ENCODE results near the gene EPHB1.
"Not testable (repeated sequence)": the region's sequence is repeated elsewhere in the genome, so short reads cannot be mapped to it uniquely, and the experiment has no call there.

EPHB1 gene

DNA sequence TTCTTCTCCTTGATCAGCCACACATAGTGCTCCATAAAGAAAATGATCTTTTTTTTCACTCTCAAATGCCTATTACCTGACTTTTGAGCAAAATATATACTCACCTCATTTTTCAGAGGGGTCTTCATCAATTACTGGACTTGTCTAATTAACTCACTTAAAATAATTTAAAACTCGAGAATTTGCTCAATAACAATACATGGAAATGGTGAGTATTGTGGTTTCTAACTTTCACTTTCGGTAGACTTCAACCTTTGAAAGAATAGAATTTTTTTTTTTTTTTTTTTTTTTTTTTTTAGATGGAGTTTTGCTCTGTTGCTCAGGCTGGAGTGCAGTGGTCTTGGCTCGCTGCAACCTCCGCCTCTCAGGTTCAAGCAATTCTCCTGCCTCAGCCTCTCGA lies 17.7 kb upstream of the EPHB1 start:
- no peak for DNase-seq (ENCODE audit: low spot score)

DNA sequence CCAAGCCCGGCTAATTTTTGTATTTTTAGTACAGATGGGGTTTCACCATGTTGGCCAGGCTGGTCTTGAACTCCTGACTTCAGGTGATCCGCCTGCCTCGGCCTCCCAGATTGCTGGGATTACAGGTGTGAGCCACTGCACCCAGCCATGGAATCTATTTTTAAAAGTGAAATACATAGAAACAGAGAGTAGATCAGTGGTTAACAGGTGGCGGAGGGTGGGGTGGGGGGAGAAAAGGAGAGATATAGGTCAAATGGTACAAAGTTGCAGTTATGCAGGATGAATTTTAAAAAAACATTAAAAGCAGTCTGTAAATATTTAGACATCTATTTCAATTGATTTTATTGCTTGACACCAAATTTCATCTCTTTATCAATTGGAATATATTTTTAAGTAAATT lies 6.8 kb upstream of the EPHB1 start:
- DNase-seq (ENCODE audit: low spot score) = not testable (repeated sequence)

DNA sequence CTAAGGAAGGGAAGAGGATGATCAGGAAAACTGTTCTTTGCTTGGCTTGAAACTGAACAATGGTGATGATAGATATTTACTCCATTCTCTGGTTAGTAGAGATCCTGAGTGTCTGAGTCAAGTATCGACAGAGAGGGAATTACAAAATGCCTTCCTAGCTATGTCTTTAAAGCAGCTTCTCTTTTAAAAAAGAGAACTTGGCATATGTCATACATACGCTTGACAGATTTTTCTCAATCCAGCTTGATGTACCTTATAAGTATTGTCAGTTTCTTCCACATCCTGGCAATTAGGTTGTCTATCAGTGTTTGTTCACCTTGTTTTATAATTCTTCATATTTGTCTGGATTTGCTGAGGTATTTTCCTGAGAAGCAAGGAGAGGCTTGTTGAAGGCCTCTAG lies 5.0 kb upstream of the EPHB1 start:
- DNase-seq (ENCODE audit: low spot score) = no peak

DNA sequence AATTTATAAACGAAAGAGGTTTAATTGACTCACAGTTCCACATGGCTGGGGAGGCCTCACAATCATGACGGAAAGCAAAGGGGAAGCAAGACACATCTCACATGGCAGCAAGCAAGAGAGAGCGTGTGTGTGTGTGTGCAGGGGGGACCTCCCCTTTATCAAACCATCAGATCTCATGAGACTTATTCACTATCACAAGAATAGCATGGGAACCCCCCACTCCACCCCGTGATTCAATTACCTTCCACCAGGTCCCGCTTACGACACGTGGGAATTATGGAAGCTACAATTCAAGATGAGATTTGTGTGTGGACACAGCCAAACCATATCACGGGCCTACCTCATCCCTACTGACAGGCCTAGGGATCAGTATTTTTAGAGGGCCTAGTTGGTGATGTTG lies 3.1 kb upstream of the EPHB1 start:
- no peak for DNase-seq (ENCODE audit: low spot score)

DNA sequence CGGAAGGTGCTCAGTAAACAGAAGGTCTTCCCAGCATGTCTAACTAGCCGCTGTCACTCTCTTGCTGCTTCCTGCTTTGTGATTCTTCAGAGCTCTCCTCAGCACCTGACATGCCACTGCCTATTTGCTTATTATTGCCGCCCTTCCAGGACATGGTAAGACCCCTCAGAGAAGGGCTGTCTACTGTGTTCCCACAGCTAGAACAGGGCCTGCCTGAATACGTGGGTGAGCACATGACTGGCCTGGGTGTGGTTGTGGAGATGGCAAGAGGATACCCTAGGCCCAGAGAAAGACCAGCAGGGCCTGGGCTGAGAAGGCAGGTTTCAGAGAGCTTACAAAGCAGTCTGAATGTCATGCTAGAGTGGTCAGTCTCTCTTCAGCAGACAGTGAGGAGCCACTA lies 2.4 kb upstream of the EPHB1 start:
- DNase-seq (ENCODE audit: low spot score) = no peak

DNA sequence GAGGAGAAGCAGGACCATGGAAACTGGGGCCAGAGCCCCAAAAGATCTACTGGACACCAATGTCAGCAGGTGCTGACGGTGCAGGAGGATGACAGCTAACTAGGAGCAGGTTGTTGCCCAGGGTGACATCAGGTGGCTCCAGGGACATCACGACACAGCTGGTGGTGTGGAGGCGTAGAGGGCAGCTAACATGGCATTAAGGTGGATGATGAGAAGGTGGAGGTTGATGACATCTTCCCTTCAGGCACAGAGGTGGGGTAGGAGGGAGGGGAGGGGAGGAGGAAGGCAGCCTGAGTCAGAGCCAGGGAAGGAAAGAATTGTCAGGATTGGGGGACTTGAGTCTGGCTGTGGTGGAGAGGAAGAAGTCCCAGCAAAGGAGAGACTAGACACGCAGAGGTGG lies 1.5 kb upstream of the EPHB1 start:
- DNase-seq (ENCODE audit: low spot score) = no peak

DNA sequence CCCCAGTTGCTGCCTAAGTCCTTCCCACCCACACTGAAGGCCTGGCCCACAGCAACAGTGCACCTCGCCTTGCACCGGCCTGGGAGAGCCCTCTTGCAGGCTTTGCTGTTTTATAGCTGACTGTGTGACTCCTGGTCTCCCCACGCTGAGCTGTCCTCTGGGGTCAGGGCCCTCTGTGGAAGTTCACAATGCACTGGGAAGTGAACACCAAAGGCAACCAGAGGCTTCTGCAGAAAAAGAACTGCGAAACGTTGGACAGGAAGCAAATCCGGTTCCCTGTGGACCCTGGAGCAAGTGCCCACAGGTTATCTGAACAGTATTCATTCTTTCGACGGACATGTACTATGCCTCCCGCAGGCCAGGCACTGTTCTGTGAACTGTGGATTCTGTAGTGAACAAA lies 737 bp upstream of the EPHB1 start:
- DNase-seq (ENCODE audit: low spot score) = no peak

GRCh38 chr3:134795746-134796280 lies 753 bp downstream of the EPHB1 start:
- DNase-seq (ENCODE audit: low spot score) = no peak

- no peak for DNase-seq (ENCODE audit: low spot score)
Observed at GRCh38 chr3:134796281-134797056, 1.4 kb downstream of the EPHB1 start.

GRCh38 chr3:134797057-134797740 lies 2.1 kb downstream of the EPHB1 start:
- no peak for DNase-seq (ENCODE audit: low spot score)

- no peak for DNase-seq (ENCODE audit: low spot score)
Observed at GRCh38 chr3:134797741-134798451, 2.8 kb downstream of the EPHB1 start.

DNA sequence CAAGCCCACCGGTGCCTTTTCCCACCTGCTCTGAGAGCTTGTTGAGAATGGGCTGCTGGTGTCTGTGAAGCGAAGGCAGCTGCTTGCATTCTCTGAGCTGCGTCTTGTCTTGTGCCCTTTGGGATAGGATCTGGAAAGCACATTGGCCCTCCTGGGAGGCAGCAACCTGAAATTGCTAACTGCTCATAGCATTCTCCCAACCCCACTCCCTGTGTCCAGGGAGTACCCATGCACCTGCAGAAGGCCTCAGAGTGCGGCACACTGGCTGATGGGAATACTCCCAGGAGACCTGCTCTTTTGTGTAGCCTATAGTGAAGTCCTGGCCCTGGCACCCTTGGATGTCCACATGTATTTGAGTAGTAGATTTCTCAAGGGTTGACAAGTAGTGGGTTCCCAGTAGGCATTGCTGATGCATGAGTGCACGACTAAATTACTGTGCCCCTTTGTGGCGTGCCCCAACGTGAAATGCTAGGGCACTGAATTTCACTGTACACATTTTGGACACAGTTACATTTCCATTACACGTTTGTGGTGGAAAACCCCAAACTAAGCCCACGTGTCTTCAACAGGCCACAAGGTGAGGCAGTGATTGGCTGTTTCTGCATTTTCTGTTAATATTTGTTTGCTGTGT lies 3.7 kb downstream of the EPHB1 start:
- DNase-seq (ENCODE audit: low spot score) = no peak

GRCh38 chr3:134799393-134799792 lies 4.3 kb downstream of the EPHB1 start:
- DNase-seq (ENCODE audit: low spot score) = no peak

DNA sequence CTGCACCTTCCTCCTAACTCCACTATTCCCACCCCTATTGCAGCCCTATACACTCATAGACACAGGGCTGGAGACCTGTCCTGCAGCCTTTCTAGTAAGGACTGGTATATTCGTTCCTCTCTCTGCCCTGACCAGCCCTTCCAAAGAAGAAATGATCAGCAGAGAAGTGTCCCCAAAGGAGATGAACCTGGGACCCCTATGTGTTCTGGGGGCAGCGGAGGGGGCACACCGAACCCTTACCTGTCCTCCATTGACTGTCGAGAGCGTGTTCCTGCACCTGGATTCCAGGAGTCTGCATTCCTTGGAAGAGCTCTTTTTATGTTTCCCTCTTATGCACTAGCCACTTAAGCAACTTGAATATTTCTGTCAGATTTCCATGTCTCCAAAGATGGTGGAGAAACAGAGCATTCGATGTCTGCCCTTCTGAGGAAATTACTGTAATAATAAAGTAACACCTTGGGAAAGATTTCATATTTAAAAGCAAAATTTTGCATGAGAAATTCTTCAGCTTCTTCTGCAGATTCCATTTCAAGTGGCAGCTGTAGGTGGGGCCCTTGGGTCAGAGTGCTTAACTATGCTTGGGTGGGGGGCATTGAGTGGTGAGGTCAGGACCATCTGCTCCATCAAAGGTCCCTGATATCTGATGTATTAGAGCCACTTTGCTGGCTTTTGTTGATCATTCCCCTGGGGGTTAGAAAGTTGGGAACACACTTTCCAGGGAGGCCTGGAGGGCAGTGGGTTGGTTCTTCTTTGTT lies 6.3 kb downstream of the EPHB1 start:
- DNase-seq (ENCODE audit: low spot score) = no peak

DNA sequence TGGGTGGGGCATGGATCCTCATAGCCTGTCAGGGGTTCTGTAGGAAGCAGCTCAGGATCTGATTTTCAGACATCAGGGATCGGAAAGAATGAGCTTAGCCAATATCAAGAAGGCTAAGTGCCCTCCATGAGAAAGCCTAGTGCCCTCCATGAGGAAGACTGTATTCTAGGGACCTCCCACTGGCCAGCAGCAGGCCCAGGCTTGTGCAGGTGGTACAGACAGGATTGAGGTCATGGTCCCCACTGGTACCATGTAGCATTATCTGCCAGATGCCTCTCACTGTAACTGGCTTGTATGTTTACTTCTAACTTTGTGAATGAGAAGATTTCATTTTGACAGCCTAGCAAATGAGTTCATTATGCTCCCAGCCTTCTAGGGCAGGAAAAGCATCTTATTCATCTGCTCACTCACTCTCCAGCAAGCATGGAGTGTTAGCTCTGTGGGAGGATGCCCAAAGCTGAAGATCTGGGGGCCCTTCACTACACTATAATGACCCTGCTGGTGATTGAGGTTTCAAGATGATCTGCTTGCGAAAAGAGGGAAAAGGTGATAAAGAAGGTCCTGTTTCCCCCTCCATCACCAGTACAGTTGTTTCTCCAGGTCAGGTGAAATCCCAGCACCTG lies 7.5 kb downstream of the EPHB1 start:
- DNase-seq (ENCODE audit: low spot score) = no peak

DNA sequence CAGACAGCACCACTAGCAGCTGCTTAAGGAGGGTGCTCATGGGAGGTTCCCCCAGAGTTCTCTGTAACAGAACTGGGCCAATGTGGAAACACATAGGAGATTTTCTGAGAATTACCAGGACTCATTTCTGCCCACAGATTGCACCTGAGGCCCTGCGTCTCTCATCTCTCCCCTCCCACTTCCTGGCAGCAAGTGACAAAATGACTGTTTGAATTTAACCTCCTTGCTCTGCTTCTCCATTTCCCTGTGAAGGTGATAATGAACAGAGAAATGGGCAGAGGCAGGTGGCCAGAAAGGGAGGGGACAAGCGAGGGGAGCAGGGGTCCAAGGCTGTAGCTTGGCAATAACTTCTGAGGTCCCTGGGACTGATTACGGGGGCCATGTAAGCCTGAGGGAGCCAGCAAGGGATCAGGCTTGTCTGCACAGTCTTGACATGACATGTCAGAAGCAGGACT lies 8.0 kb downstream of the EPHB1 start:
- no peak for DNase-seq (ENCODE audit: low spot score)

DNA sequence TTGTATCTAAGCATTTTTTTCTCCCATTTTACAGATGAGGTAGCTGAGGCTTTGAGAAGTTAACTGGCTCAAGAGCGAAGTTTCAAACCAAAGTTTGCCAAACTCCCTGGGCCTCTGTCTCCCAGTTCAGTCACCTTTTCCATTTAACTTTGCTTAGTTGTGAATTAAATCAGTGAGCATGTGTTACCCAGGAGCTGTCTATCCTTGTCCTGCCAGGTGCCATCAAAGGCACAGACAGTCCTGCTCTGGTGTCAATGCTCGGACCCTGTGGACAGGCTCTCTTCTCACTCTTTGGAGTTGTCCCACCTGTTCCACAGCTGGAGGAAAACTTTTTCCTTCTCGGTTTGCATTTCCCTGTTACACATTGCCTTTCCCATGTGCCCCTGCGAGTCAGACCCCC lies 8.6 kb downstream of the EPHB1 start:
- DNase-seq (ENCODE audit: low spot score) = no peak

DNA sequence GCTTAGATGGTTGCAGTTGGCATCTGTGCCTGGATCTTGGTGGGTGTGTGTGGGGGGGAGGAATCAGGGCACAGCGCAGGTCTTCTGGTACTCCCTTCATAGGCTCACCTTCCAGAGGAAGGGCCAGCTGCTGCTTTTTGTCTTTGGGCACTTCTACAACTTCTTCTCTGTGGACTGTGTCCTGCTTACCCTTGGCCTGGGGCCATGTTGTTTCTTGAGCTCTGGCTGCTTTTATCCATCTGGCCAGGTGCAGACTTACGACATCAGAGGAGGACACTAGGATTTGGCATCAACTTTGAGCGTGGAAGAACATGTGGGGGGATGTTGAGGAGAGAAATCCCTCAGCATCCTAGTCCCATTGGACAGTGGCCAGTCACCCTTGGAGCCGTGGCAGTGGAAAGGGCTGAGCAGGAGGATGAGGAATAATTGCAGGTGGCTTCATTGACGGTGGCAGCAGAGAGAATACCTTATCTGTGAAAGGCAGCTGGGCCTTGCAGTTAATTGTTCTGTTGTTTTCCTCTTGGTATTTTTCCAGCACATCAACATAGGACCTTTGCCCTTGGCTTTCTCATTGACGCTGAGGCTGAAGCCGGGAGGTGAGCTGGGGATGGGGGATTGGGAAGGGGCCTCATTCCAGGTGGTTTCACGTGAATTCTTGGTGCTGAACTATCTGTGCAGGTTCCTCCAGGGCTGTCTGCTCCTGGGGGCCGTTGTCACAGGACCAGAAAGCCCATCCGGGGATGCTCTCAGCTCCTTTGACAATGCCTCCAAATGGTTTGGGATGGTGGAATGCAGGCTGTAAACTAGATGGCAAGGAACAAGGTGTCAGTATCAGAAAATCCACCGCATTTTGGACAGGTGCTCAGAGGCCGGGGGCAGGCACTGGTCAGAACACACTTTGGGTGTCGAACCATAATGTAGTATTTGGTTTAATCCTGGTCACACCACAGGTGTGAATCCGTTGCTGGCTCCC lies 9.7 kb downstream of the EPHB1 start:
- DNase-seq (ENCODE audit: low spot score) = no peak

- no peak for DNase-seq (ENCODE audit: low spot score)
Observed at GRCh38 chr3:134807189-134807588, 12.1 kb downstream of the EPHB1 start.

- DNase-seq (ENCODE audit: low spot score) = no peak
Observed at GRCh38 chr3:134808835-134809234, 13.8 kb downstream of the EPHB1 start.
